Astrocyte of the spinal cord (primary cell): ENCODE results near the gene TRIM8.

ENCODE experiments used
- DNase-seq: peaks from one replicate; pipeline ENCODE4 v3.0.0; 2011; ENCODE audit warnings: low read depth, low spot score
- H3K4me3 ChIP-seq: 2 replicates; pipeline ENCODE4 v1.5.1; 2011; ENCODE audit warnings: low read depth, mild to moderate bottlenecking, low read length, moderate library complexity
- CTCF ChIP-seq: IDR thresholded peaks from 2 replicates; pipeline ENCODE4 v1.5.1; 2012; ENCODE audit warnings: low read depth, mild to moderate bottlenecking, low read length, inconsistent platforms
- in situ Hi-C: cut with HindIII; loops from 2 replicates; pipeline ENCODE4 v1.10.0; 2017; ENCODE audit warnings: low sequenced_read_pairs

Gene TRIM8

GRCh38 chr10:102705531-102705930 lies 61.3 kb downstream of the TRIM8 start:
- no peak for TF ChIP-seq CTCF

More at GRCh38 chr10:102705531-102705930, 61.3 kb downstream of the TRIM8 start:
- in situ Hi-C loops: no loop called here
- no peak overlapping the region for H3K4me3 ChIP-seq
- no peak for DNase-seq
